Measurements from ENCODE around the gene TRIM71. TPM values are rescaled to one million over a fixed set of nuclear protein-coding genes. Genes with fewer than 3 reads are reported as not detected.
A peak's percentile ranks its signal among the peaks of the same experiment; 100 is the strongest.
"Not testable (repeated sequence)": the region's sequence is repeated elsewhere in the genome, so short reads cannot be mapped to it uniquely, and the experiment has no call there.

Gene TRIM71
- total and polyA plus RNA-seq, 9 donors, result 0.05 to 0.43 (median 0.07) TPM; not detected in 4

GRCh38 chr3:32781211-32781968, 36.4 kb upstream of the TRIM71 start:
- DNase-seq, result peak; percentile 44 to 81 (median 65)
- 1 to 3% (median 2%) methylated on average over 55 to 59 of the region's 59 CpGs for WGBS, 3 donors

GRCh38 chr3:32781969-32782270, 35.9 kb upstream of the TRIM71 start:
- not testable (repeated sequence) for H3K4me3 ChIP-seq; H3K4me1 ChIP-seq (ENCODE audit: insufficient read depth); H3K27ac ChIP-seq; DNase-seq; H3K36me3 ChIP-seq; H3K27me3 ChIP-seq; H3K9me3 ChIP-seq
- intact Hi-C loops (cut with DNase I), result loop anchor here in 1 of 4 donors (5.0 kb wide), 1 partner anchor 270 kb away; no protein-coding TSS in a partner anchor
- WGBS, 3 donors, result 89 to 93% (median 92%) methylated on average over 9 of the region's 9 CpGs

More at GRCh38 chr3:32781211-32781968, 36.4 kb upstream of the TRIM71 start:
- Histone ChIP-seq H3K27ac (no peak overlapping the region), H3K36me3 (no peaks in the 10 kb centered on the region), H3K27me3 (no peaks in the 10 kb centered on the region), H3K9me3 (no peaks in the 10 kb centered on the region), H3K4me1 (ENCODE audit: insufficient read depth) (peaks cover 2% of the 10 kb centered on the region), H3K4me3 (peak overlapping the region; percentile 41)
- TF ChIP-seq CTCF (IDR thresholded peaks at IDR 0.05) (peak; percentile 31 to 50 (median 38)), EP300 (IDR thresholded peaks at IDR 0.05) (no peak), POLR2A (IDR thresholded peaks at IDR 0.05) (no peak)
- intact Hi-C loops (cut with DNase I), result loop anchor here in 1 of 4 donors (5.0 kb wide), 1 partner anchor 269 kb away; no protein-coding TSS in a partner anchor

- H3K27me3 ChIP-seq, result no peaks in the 10 kb centered on the region
- no peaks in the 10 kb centered on the region for H3K9me3 ChIP-seq
- no peak overlapping the region for H3K4me3 ChIP-seq
- DNase-seq, result no peak
- H3K36me3 ChIP-seq, result no peaks in the 10 kb centered on the region
- 95 to 98% (median 96%) methylated on average over 3 of the region's 3 CpGs for WGBS, 3 donors
- intact Hi-C loops (cut with DNase I), result loop anchor here in 1 of 4 donors (5.0 kb wide), 1 partner anchor 270 kb away; no protein-coding TSS in a partner anchor
- H3K27ac ChIP-seq, result no peak overlapping the region
- TF ChIP-seq EP300 (IDR thresholded peaks at IDR 0.05), result no peak
- TF ChIP-seq POLR2A (IDR thresholded peaks at IDR 0.05), result no peak
- no peak for TF ChIP-seq CTCF (IDR thresholded peaks at IDR 0.05)
- H3K4me1 ChIP-seq (ENCODE audit: insufficient read depth), result peaks cover 2% of the 10 kb centered on the region
Measured at GRCh38 chr3:32782407-32782806, 35.4 kb upstream of the TRIM71 start.

GRCh38 chr3:32791833-32792232, 26.0 kb upstream of the TRIM71 start:
- H3K27me3 ChIP-seq, result no peaks in the 10 kb centered on the region
- TF ChIP-seq EP300 (IDR thresholded peaks at IDR 0.05) (no peak), POLR2A (IDR thresholded peaks at IDR 0.05) (no peak)
- no peak overlapping the region for H3K27ac ChIP-seq
- no peaks in the 10 kb centered on the region for H3K4me1 ChIP-seq (ENCODE audit: insufficient read depth)
- WGBS, 3 donors, result 21 to 48% (median 26%) methylated on average over 3 of the region's 3 CpGs
- DNase-seq, result no peak
- H3K36me3 ChIP-seq, result no peaks in the 10 kb centered on the region
- no peak overlapping the region for H3K4me3 ChIP-seq
- intact Hi-C loops (cut with DNase I), result no loop called here
- H3K9me3 ChIP-seq, result no peaks in the 10 kb centered on the region

- H3K36me3 ChIP-seq, result no peaks in the 10 kb centered on the region
- 70 to 75% (median 71%) methylated on average over 8 of the region's 8 CpGs for WGBS, 3 donors
- H3K9me3 ChIP-seq, result no peaks in the 10 kb centered on the region
- DNase-seq, result no peak
- H3K4me3 ChIP-seq, result no peak overlapping the region
- TF ChIP-seq EP300 (IDR thresholded peaks at IDR 0.05), result no peak
- TF ChIP-seq POLR2A (IDR thresholded peaks at IDR 0.05), result no peak
- TF ChIP-seq CTCF (IDR thresholded peaks at IDR 0.05), result no peak
- no peaks in the 10 kb centered on the region for H3K4me1 ChIP-seq (ENCODE audit: insufficient read depth)
- intact Hi-C loops (cut with DNase I), result no loop called here
- no peaks in the 10 kb centered on the region for H3K27me3 ChIP-seq
- H3K27ac ChIP-seq, result no peak overlapping the region
Measured at GRCh38 chr3:32794487-32795308, 23.1 kb upstream of the TRIM71 start.

GRCh38 chr3:32796384-32796950, 21.3 kb upstream of the TRIM71 start:
- DNase-seq; intact Hi-C loops (cut with DNase I); H3K4me1 ChIP-seq (ENCODE audit: insufficient read depth); H3K36me3 ChIP-seq; H3K27ac ChIP-seq; H3K9me3 ChIP-seq; H3K4me3 ChIP-seq; H3K27me3 ChIP-seq: not testable (repeated sequence)
- 79 to 80% (median 80%) methylated on average over 11 of the region's 11 CpGs for WGBS, 3 donors
